Measurements from ENCODE around the gene CNTNAP5. TPM values are rescaled to one million over a fixed set of nuclear protein-coding genes. Genes with fewer than 3 reads are reported as not detected.

Gene CNTNAP5
- total and polyA plus RNA-seq, 9 of the 15 experiments (the other 6 are each of a cell fraction or from before 2014, with no cell fraction given): not detected

- H3K36me3 ChIP-seq (ENCODE audit: control insufficient read depth, insufficient read depth, low read length): no peaks in the 10 kb centered on the region
- H2AFZ ChIP-seq (ENCODE audit: low read depth, low read length): no peak overlapping the region
- H3K79me2 ChIP-seq (ENCODE audit: control insufficient read depth, insufficient read depth, low read length): no peaks in the 10 kb centered on the region
- H3K4me3 ChIP-seq: no peak overlapping the region
- BruUV-seq (replicated peaks): no TSS peak
- H3K9me3 ChIP-seq (replicated peaks; ENCODE audit: control insufficient read depth, insufficient read depth, low read depth, low read length): no peaks in the 10 kb centered on the region
- CTCF ChIA-PET (ENCODE audit: low intra/inter-chr PET ratio): no interaction called here
- POLR2A ChIA-PET: no interaction called here
- H3K4me1 ChIP-seq (replicated peaks in 1 of 2; ENCODE audit: control insufficient read depth in 2 of 2, insufficient read depth in 2 of 2, low read length in 2 of 2): no peaks in the 10 kb centered on the region
- no peak overlapping the region for H3K9ac ChIP-seq (ENCODE audit: insufficient read depth in 1 of 2, low read depth in 2 of 2, low read length in 2 of 2)
- intact Hi-C loops (cut with micrococcal nuclease) (no loop called here), in situ Hi-C loops (cut with MboI) (loop anchor here (10.0 kb wide), 1 partner anchor 355 kb away; no protein-coding TSS in a partner anchor)
- FAIRE-seq: no peak
- H3K4me2 ChIP-seq (ENCODE audit: insufficient read depth, low read length): no peak overlapping the region
- H3K27me3 ChIP-seq (ENCODE audit: control insufficient read depth in 2 of 2, insufficient read depth in 2 of 2, low read length in 2 of 2): no peaks in the 10 kb centered on the region
- no peaks in the 10 kb centered on the region for H3K9me1 ChIP-seq (ENCODE audit: control insufficient read depth, insufficient read depth, low read length)
- TF ChIP-seq, protein P1, sequence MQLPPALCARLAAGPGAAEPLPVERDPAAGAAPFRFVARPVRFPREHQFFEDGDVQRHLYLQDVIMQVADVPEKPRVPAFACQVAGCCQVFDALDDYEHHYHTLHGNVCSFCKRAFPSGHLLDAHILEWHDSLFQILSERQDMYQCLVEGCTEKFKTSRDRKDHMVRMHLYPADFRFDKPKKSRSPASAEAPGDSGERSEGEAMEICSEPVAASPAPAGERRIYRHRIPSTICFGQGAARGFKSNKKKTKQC (CRISPR knock-in tag; IDR thresholded peaks at IDR 0.05): no peak
- TF ChIP-seq POLR2B (IDR thresholded peaks at IDR 0.05; ENCODE audit: low read depth, partially characterized antibody) (no peak), ZNF699 (CRISPR knock-in tag; IDR thresholded peaks at IDR 0.05; ENCODE audit: insufficient replicate concordance) (no peak)
- no peak for ATAC-seq
- H3K27ac ChIP-seq (ENCODE audit: extremely low read depth, low read depth, low read length): no peak overlapping the region
- H4K20me1 ChIP-seq (replicated peaks; ENCODE audit: control insufficient read depth, insufficient read depth, low read length): no peaks in the 10 kb centered on the region
- no peak for DNase-seq (ENCODE audit: extremely low read depth in 1 of 4, low spot score in 3 of 4)
These were observed 464.6 kb downstream of the CNTNAP5 start for GRCh38 chr2:124489686-124490085.

DNA sequence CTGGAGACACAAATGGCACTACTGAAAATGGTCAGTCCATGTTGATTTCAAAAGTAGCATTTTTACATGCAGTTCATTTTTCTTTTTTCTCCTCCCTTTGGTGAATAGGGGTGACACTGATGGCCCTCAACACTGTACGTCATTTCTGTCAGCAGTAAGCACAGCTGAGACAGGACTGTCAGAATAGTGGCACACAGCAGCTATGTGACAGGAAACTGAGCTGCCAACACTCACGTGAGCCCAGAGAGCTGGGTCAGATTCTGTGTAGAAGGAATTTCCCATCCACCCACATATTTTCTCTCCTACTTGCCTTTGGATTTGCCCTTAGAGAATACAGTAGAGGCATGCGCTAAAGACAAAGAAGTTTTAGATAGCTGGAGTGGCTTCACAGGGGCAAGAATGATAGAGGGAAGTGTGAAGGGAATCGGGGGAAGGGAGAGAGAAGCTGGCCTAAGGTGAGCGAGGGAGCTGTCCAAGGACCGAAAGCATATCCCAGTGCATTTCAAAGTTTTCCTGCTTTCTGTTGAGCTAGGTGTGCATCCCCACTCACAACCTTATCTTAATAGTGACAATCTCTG, 476.6 kb downstream of the CNTNAP5 start:
- CTCF ChIA-PET (ENCODE audit: low intra/inter-chr PET ratio): no interaction called here
- WGBS (ENCODE audit: insufficient coverage, low coverage, missing lambda C conversion rate): 0% methylated on average over 6 of the region's 6 CpGs
- in situ Hi-C loops (cut with MboI): no loop called here
- FAIRE-seq (no peak), ATAC-seq (no peak), DNase-seq (ENCODE audit: extremely low read depth in 1 of 4, low spot score in 3 of 4) (no peak)
- Histone ChIP-seq H3K9ac (ENCODE audit: insufficient read depth in 1 of 2, low read depth in 2 of 2, low read length in 2 of 2) (no peak overlapping the region), H3K4me2 (ENCODE audit: insufficient read depth, low read length) (no peak overlapping the region), H3K4me1 (replicated peaks in 1 of 2; ENCODE audit: control insufficient read depth in 2 of 2, insufficient read depth in 2 of 2, low read length in 2 of 2) (no peaks in the 10 kb centered on the region), H3K4me3 (no peak overlapping the region), H3K79me2 (ENCODE audit: control insufficient read depth, insufficient read depth, low read length) (no peaks in the 10 kb centered on the region), H2AFZ (ENCODE audit: low read depth, low read length) (no peak overlapping the region), H3K27ac (ENCODE audit: extremely low read depth, low read depth, low read length) (no peak overlapping the region), H3K9me1 (ENCODE audit: control insufficient read depth, insufficient read depth, low read length) (no peaks in the 10 kb centered on the region), H4K20me1 (replicated peaks; ENCODE audit: control insufficient read depth, insufficient read depth, low read length) (no peaks in the 10 kb centered on the region), H3K36me3 (ENCODE audit: control insufficient read depth, insufficient read depth, low read length) (no peaks in the 10 kb centered on the region), H3K27me3 (ENCODE audit: control insufficient read depth in 2 of 2, insufficient read depth in 2 of 2, low read length in 2 of 2) (no peaks in the 10 kb centered on the region), H3K9me3 (replicated peaks; ENCODE audit: control insufficient read depth, insufficient read depth, low read depth, low read length) (0 out of 2 replicates have a peak, but pooled peaks cover 1% of the 10 kb centered on the region)
- POLR2A ChIA-PET: no interaction called here
- intact Hi-C loops (cut with micrococcal nuclease): no loop called here
- BruUV-seq (replicated peaks): no TSS peak
- TF ChIP-seq ILK (tag; IDR thresholded peaks at IDR 0.05; ENCODE audit: borderline replicate concordance, low read depth) (no peak), COPS2 (conservative IDR thresholded peaks at IDR 0.05) (no peak), LCOR (CRISPR knock-in tag; IDR thresholded peaks at IDR 0.05) (no peak), ZNF217 (CRISPR knock-in tag; IDR thresholded peaks at IDR 0.05) (no peak), MAFG (tag; conservative IDR thresholded peaks at IDR 0.05) (no peak), ZNF263 (CRISPR knock-in tag; IDR thresholded peaks at IDR 0.05; ENCODE audit: borderline replicate concordance) (no peak), ASH1L (IDR thresholded peaks at IDR 0.05; ENCODE audit: borderline replicate concordance, low read depth, partially characterized antibody) (no peak)

All from K562 (cell line).